Fibroblast of lung (primary cell): ENCODE data around the gene DNAH5. TPM values are rescaled to one million over a fixed set of nuclear protein-coding genes. Genes with fewer than 3 reads are reported as not detected.

Experiments used
- DNase-seq, 2 donors: peaks; one replicate each; pipeline versions ENCODE4 v3.0.0 to v3.0.0-alpha.2; 2010; ENCODE audit warnings: low read depth in 2 of 2
- H2AFZ ChIP-seq: 2 replicates; pipeline ENCODE4 v1.5.1; 2012; ENCODE audit warnings: low read length, control low read depth, inconsistent platforms
- H3K27ac ChIP-seq: 2 replicates; pipeline ENCODE4 v1.5.1; 2011; ENCODE audit warnings: low read length, control low read depth; ENCODE audit not compliant: insufficient read depth
- H3K27me3 ChIP-seq: 2 replicates; pipeline ENCODE4 v1.5.1; 2011; ENCODE audit warnings: mild to moderate bottlenecking, low read length; ENCODE audit not compliant: control insufficient read depth, insufficient read depth
- H3K36me3 ChIP-seq: 2 replicates; pipeline ENCODE4 v1.5.1; 2011; ENCODE audit warnings: low read length; ENCODE audit not compliant: control insufficient read depth, insufficient read depth
- H3K4me1 ChIP-seq: 2 replicates; pipeline ENCODE4 v1.5.1; 2011; ENCODE audit warnings: low read length; ENCODE audit not compliant: control insufficient read depth, insufficient read depth; ENCODE audit errors: extremely low read depth
- H3K4me2 ChIP-seq: 2 replicates; pipeline ENCODE4 v1.5.1; 2011; ENCODE audit warnings: low read length, control low read depth; ENCODE audit not compliant: insufficient read depth; ENCODE audit errors: extremely low read depth
- H3K4me3 ChIP-seq, 4 experiments: fragments of 200-600 bp in 1 of 4; sonication (generic) in 1 of 4; replicated peaks in 1 of 4; 2 replicates each; pipeline ENCODE4 v1.5.1; 2011 to 2016; ENCODE audit warnings: low read length in 4 of 4, low read depth in 3 of 4, mild to moderate bottlenecking in 3 of 4, control low read depth in 2 of 4, inconsistent platforms in 1 of 4, mixed read lengths in 1 of 4; ENCODE audit not compliant: insufficient read depth in 1 of 4; ENCODE audit errors: control extremely low read depth in 1 of 4
- H3K79me2 ChIP-seq: 2 replicates; pipeline ENCODE4 v1.5.1; 2012; ENCODE audit warnings: mild to moderate bottlenecking, low read length, inconsistent platforms; ENCODE audit not compliant: control insufficient read depth, insufficient read depth
- H3K9ac ChIP-seq: 2 replicates; pipeline ENCODE4 v1.5.1; 2011; ENCODE audit warnings: mild to moderate bottlenecking, low read length, control low read depth; ENCODE audit not compliant: insufficient read depth
- H3K9me3 ChIP-seq: 2 replicates; pipeline ENCODE4 v1.5.1; 2012; ENCODE audit warnings: low read depth, low read length; ENCODE audit not compliant: control insufficient read depth, insufficient read depth
- H4K20me1 ChIP-seq: 2 replicates; pipeline ENCODE4 v1.5.1; 2011; ENCODE audit warnings: low read length; ENCODE audit not compliant: control insufficient read depth, insufficient read depth; ENCODE audit errors: extremely low read depth
- EZH2 ChIP-seq: IDR thresholded peaks from 2 replicates; pipeline ENCODE4 v1.5.1; 2012; ENCODE audit warnings: low read length, control low read depth, mild to moderate bottlenecking; ENCODE audit errors: missing control alignments
- polyA plus RNA-seq, 2 donors: library from polyadenylated mRNA; depleted of rRNA in 1 of 2; stranded (reverse) in 1 of 2; unstranded in 1 of 2; fragments of >200 nt; gene quantifications; 2 replicates each; pipeline ENCODE4 v1.2.1, GENCODE V29; 2011 to 2012; ENCODE audit warnings: missing spikeins in 1 of 2
- total RNA-seq: library from RNA; depleted of rRNA; stranded (reverse); fragments of >200 nt; gene quantifications from 2 replicates; pipeline ENCODE4 v1.2.1, GENCODE V29; 2014
- TF ChIP-seq, protein P1 (sequence below), 2 donors: IDR thresholded peaks in 1 of 2; conservative IDR thresholded peaks in 1 of 2; 1 replicate in 1 of 2; 2 replicates in 1 of 2; pipeline ENCODE4 v1.5.1; 2011 to 2012; ENCODE audit warnings: low read length in 2 of 2, control low read depth in 1 of 2, inconsistent platforms in 1 of 2, low read depth in 1 of 2, mild to moderate bottlenecking in 1 of 2

Gene DNAH5
- total and polyA plus RNA-seq, 2 donors (not counting 1 experiment from before 2014, with no cell fraction given), result 2.1 to 3.1 TPM

DNA sequence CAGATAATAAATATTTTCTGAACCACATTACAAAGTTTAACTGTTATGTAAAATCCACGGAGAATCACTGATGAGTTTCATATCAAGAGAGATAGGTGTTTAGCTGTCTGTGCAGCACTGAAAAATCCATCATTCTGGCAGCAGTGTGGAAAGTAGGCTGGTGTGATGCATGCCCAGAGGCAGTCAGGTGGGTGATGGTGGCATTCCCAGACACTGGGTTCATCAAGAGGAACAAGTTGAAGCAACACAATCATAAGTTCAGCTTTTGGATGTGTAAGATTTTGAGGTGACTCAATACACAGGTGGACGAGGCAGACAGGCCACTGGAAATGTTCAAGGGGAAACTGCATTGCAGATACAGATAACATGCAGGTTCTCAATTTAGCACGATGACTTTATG lies 11.9 kb downstream of the DNAH5 start:
- H2AFZ ChIP-seq, result no peak overlapping the region

DNA sequence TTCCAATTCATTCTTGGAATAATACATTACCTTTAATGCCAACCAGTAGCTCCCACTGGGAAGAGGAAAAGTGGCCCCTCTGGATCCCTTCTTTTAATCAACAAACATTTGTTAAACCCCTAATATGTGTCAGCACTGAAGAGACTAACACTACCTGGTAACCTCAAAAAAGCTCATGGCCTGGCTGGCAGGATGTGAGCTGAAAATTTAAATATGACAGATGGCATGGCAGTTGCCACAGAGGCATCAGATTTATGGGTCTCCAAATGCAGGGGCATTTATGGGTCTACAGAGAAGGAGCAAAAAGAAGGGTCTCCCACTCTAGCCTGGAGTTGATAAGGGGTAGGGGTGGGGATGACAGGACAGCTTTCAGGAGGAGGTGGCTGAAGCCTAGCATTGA lies 12.5 kb downstream of the DNAH5 start:
- Histone ChIP-seq H3K36me3 (no peaks in the 10 kb centered on the region), H2AFZ (no peak overlapping the region), H4K20me1 (no peaks in the 10 kb centered on the region), H3K79me2 (no peaks in the 10 kb centered on the region), H3K9ac (no peak overlapping the region), H3K9me3 (no peaks in the 10 kb centered on the region), H3K4me2 (no peak overlapping the region), H3K27me3 (no peaks in the 10 kb centered on the region), H3K27ac (no peak overlapping the region), H3K4me1 (no peaks in the 10 kb centered on the region), H3K4me3 (no peak overlapping the region)
- no peak for DNase-seq
- TF ChIP-seq, protein P1, sequence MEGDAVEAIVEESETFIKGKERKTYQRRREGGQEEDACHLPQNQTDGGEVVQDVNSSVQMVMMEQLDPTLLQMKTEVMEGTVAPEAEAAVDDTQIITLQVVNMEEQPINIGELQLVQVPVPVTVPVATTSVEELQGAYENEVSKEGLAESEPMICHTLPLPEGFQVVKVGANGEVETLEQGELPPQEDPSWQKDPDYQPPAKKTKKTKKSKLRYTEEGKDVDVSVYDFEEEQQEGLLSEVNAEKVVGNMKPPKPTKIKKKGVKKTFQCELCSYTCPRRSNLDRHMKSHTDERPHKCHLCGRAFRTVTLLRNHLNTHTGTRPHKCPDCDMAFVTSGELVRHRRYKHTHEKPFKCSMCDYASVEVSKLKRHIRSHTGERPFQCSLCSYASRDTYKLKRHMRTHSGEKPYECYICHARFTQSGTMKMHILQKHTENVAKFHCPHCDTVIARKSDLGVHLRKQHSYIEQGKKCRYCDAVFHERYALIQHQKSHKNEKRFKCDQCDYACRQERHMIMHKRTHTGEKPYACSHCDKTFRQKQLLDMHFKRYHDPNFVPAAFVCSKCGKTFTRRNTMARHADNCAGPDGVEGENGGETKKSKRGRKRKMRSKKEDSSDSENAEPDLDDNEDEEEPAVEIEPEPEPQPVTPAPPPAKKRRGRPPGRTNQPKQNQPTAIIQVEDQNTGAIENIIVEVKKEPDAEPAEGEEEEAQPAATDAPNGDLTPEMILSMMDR (conservative IDR thresholded peaks at IDR 0.05 in 1 of 2, IDR thresholded peaks at IDR 0.05 in 1 of 2; ENCODE audit: low read depth in 1 of 2, low read length in 2 of 2), result no peak
- TF ChIP-seq EZH2, result no peak

More for the DNA sequence above, 11.9 kb downstream of the DNAH5 start:
- peak in 1 of 2 donors; percentile 6 for DNase-seq
- H4K20me1 ChIP-seq, result no peaks in the 10 kb centered on the region
- H3K4me3 ChIP-seq, result no peak overlapping the region
- H3K27ac ChIP-seq, result no peak overlapping the region
- no peaks in the 10 kb centered on the region for H3K27me3 ChIP-seq
- no peak for TF ChIP-seq EZH2
- TF ChIP-seq, protein P1 (conservative IDR thresholded peaks at IDR 0.05 in 1 of 2, IDR thresholded peaks at IDR 0.05 in 1 of 2; ENCODE audit: low read depth in 1 of 2, low read length in 2 of 2), result no peak
- no peak overlapping the region for H3K4me2 ChIP-seq
- no peak overlapping the region for H3K9ac ChIP-seq
- no peaks in the 10 kb centered on the region for H3K36me3 ChIP-seq
- no peaks in the 10 kb centered on the region for H3K9me3 ChIP-seq
- no peaks in the 10 kb centered on the region for H3K4me1 ChIP-seq
- no peaks in the 10 kb centered on the region for H3K79me2 ChIP-seq

DNA sequence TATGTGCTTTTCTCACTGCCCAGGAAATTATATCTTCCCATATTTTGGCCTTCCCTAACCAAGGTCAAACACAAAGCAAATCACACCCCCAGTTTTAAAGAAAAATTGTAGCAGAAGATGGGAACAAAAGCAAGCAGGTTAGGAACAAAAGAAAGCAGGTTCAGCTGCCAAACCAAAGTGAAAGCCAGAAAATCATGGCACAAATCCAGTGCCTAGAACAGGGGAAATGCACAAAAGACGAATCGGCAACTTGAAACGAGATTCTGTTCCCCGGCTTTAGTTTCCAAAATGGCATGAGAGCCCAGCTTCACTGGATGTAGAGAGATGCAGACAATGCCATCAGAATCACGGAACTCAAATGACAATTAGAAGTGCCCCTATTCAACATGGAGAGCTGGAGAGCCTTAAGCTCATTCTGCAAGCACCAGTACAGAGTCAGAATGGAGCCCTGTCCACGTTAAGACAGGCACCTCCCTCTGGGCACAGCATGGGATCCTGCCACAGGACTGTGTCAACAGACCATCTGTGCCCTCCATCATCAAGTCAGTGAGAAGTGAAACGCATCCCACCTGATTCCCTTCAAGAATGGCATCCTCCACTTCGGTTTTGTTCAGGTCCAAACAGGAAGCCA lies 13.8 kb downstream of the DNAH5 start:
- Histone ChIP-seq H2AFZ (no peak overlapping the region), H3K27ac (no peak overlapping the region), H4K20me1 (no peaks in the 10 kb centered on the region), H3K9me3 (no peaks in the 10 kb centered on the region), H3K27me3 (no peaks in the 10 kb centered on the region), H3K79me2 (no peaks in the 10 kb centered on the region), H3K9ac (no peak overlapping the region), H3K4me3 (no peak overlapping the region), H3K4me2 (no peak overlapping the region), H3K36me3 (no peaks in the 10 kb centered on the region), H3K4me1 (no peaks in the 10 kb centered on the region)
- DNase-seq, result peak in 1 of 2 donors; percentile 4
- TF ChIP-seq EZH2, result no peak
- TF ChIP-seq, protein P1 (conservative IDR thresholded peaks at IDR 0.05 in 1 of 2, IDR thresholded peaks at IDR 0.05 in 1 of 2; ENCODE audit: low read depth in 1 of 2, low read length in 2 of 2), result no peak
